ENCODE data around the gene SNX10.

- TF ChIP-seq CTCF (IDR thresholded peaks at IDR 0.05; ENCODE audit: low read depth, low read length, poor library complexity, severe bottlenecking): no peak
- TF ChIP-seq EZH2phosphoT487 (IDR thresholded peaks at IDR 0.05; ENCODE audit: borderline replicate concordance, low read length): no peak
These were observed 114.8 kb downstream of the SNX10 start for GRCh38 chr7:26406433-26406832.

Measured in DOHH2 (cell line).